Skin of body (tissue), 2 donors: ENCODE results near the gene IGLON5. TPM values are rescaled to one million over a fixed set of nuclear protein-coding genes. Genes with fewer than 3 reads are reported as not detected.

Experiments
- DNase-seq: peaks from one replicate; lab custom pipeline; 2025; lab: John Stamatoyannopoulos, UW
- total RNA-seq: library from RNA; depleted of rRNA; stranded (reverse); fragments of >200 nt; gene quantifications from one replicate; pipeline ENCODE4 v1.2.3, GENCODE V29; 2014

IGLON5 gene
- total RNA-seq, 1 donor from 2014 or later, result not detected

DNA sequence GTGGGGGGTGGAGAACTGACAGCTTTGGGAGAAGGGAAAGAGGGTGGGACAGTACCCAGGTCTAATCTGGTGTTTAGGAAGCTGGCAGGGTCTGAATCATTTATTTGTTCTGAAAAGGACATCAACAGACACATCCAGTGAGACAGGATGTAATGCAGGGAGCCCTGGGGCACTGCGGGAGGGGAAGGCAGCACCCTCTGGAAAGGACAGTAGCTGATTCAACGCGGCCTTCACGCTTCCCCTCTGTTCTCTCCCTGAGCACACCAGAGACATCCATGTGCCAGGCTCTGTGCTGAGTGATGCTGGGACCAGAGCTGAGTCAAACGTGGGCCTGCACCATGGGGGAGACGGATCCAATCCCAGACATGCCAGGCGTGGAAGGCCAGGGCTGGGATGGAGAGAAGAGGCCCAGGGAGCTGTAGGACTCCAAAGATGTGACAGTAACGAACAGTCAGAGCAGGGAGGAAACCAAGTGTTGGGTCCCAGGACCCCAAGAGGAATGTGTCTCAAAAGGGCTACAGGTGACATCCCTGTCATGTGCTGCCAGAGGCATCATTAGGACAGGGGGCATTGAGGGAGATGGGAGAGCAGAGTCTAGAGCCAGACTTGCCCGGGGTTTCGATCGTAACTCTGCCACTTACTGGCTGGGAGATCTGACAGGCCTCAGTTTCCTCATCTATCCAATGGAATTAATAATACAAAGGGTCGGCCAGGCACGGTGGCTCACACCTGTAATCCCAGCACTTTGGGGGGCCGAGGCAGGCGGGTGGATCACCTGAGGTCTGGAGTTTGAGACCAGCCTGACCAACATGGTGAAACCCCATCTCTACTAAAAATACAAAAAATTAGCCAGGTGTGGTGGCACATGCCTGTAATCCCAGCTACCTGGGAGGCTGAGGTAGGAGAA, 53.0 kb downstream of the IGLON5 start:
- no peak for DNase-seq

GRCh38 chr19:51365211-51365964, 53.9 kb downstream of the IGLON5 start:
- no peak for DNase-seq

- no peak for DNase-seq
These were observed 54.5 kb downstream of the IGLON5 start, which contains the start of gene ETFB for GRCh38 chr19:51365965-51366388. ETFB (minus strand) TSS chr19:51366388; CDS start chr19:51366326, 62 bp downstream.

DNA sequence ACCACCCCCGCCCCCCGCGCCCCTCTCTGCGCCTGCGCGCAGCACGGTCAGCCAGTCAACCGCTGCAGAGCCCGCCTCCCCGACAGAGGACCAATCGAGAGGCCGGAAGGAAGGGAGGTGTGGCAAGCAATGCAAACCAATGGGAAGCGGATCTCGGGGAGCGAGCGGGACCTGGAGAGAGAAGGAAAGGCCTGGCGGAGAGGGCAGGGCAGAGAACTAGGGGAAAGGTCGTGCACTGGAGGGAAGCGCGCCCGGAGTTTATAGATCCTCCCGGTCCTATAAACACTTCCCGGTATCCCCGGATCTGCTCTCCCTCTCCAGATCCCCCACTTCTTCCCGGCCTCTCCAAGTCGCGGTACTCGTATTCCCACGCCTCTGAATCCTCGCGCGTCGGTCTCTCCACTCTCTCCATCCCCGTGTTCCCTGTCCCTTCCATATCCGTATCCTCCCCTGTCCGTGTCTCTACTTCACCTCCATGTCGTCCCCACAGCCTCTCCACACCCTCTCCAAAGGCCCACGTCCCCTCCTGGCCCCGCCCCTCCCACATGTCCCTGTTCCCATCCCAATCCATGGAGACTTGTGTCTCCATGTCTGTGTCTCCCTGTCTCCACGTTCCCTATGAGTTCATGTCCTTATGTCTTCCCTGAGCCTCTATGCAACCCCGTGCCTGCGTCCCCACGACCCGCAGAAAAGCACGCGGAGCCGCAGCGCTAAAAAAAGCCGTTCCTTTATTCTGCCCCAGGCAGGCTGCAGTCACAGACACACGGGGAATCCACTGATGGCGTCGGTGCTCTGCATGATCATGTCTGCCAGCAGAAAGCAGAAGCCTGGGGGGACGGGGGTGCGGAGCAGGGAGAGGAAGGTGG, 55.2 kb downstream of the IGLON5 start:
- DNase-seq, result peak; percentile 97

- DNase-seq, result no peak
These were observed 55.8 kb downstream of the IGLON5 start for GRCh38 chr19:51367255-51367564.

DNA sequence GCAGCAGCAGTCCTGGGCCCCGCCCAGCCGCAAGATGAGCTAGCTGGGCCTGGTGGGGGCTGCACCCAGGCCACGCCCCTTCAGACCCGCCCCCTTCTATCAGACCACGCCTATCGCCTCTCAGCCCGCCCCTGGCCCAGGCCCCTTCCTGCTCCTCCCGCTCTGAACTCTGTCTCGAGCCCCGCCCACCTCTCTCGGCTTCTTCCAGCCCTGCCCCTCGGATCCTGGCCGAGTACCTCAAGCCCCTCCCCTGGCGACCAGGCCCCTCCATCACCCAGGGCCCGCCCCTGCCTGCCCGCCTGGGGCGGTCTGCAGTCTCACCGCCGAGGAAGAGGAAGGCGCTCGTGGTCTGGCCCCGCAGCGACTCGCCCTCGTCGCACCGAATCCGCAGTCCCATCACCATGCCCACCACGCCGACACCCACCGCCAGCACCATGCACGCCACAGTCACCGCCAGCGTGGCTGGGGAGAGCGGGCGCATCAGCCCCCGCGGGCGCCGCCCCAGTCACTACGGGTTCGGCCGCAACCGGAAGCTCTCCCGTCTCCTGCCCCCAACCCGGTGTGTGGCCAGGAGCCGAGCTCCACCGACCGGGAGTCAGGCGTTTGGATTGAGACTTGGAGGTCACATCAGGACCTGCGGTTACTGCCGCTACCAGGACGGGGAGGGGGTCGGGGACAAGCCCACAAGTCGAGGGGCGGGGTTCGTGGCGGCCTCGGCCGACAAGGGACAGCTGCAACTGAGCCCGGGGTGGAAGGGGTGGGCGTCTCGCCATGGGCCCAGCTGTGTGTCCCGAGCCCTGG, 56.3 kb downstream of the IGLON5 start:
- peak; percentile 97 for DNase-seq

DNA sequence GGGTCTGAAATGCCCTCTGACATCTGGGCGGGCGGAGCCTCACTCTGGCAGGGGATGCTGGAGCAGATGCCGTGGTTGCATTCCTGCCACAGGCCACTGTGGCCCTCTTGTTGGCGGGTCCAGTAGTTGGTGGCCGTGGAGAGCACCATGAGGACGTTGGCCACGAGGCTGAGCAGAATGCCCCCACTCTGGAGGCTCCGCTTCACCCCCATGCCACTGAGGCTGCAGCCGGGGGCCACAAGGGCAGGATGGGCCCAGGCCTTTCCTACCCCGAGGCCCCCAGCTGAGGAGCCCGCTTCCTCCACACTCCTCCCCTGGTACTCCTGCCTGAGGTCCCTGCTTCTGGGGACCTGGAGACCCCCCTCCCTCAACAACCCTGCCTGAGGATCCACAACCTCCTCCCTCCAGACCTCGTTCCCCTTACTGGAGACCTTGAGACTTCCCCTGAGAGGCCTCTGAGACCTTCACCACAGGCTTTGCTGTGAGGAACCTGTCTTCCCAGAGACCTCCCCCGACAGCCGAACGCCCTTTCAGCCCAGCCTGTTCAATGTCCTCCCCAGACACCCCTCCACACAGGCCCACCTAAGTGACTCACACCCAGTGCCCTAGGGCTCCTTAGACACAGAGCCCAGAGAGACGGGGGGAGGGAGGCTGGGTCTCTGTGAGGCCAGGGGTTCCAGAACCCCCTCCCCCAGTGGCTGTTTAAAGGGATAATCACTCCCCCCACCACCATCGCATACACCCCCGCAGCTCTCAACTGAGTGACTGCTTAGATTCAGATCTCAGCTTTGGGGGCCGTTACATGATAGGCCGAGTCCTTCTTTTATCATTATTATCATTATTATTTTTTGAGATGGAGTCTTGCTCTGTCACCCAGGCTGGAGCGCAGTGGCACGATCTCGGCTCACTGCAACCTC, 57.2 kb downstream of the IGLON5 start, which contains the start of gene CLDND2:
CLDND2 (minus strand) TSS at position 638 of the 917 bp plus-strand sequence; CDS start at position 212, 426 bp downstream.
- no peak for DNase-seq

- DNase-seq, result no peak
These were observed 58.8 kb downstream of the IGLON5 start for GRCh38 chr19:51370230-51370629.

DNA sequence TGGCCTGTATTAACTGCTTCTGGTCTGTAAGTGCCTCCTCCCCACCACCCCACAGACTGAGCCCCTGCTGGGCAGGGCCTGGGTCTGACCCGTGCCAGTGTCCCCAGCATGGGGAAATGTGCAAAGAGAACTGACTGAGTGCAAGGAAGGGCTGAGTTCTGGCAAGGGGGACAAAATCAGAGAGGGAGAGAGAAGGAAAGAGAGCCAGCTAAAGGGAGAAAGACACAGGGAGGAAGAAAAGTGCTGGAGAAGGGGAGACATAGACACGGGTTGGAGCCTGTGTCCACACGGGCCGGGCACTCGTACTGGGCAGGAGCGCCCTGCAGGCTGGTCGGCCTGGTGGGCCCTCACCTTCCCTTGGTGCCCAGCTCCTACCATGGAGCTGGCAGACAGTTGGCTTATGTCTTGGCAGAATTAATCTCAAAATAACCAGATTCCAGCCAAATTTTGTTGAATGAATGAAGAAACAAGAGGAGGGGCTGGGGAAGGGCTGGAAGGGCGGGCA, 59.8 kb downstream of the IGLON5 start:
- DNase-seq, result no peak

DNA sequence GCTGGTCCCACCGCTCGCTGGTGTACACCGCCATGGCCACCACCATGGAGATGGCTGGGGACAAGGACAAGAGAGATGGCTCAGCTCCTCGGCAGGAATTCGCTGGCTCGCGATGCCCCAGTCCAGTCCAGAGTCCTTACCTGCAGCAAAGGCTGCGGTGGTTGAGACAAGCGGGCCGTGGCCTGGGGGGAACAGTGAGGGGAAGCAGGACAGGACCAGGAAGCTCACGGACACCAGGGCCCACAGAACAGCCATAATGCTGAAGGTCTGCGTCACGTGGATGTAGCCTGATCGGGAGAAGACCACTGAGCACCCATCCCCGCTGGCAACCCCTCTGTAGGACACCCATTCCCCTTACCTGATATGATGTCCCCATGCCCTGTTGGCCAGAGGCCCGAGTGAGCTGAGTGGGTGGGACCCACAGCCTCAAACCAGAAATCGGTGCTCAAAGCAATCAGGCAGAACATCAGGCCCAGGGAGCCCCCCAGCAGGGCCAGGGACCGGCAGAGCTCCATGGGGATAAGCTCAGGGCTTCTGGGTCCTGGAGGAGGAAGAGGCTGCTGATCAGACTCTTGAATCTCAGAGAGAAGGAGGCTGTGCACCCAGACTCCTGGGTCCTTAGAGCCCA, 60.7 kb downstream of the IGLON5 start:
- no peak for DNase-seq

- no peak for DNase-seq
These were observed 61.4 kb downstream of the IGLON5 start, which contains the start of gene NKG7 for GRCh38 chr19:51372649-51373504. NKG7 (minus strand) TSS chr19:51372654; CDS start chr19:51372535, 119 bp downstream.

DNA sequence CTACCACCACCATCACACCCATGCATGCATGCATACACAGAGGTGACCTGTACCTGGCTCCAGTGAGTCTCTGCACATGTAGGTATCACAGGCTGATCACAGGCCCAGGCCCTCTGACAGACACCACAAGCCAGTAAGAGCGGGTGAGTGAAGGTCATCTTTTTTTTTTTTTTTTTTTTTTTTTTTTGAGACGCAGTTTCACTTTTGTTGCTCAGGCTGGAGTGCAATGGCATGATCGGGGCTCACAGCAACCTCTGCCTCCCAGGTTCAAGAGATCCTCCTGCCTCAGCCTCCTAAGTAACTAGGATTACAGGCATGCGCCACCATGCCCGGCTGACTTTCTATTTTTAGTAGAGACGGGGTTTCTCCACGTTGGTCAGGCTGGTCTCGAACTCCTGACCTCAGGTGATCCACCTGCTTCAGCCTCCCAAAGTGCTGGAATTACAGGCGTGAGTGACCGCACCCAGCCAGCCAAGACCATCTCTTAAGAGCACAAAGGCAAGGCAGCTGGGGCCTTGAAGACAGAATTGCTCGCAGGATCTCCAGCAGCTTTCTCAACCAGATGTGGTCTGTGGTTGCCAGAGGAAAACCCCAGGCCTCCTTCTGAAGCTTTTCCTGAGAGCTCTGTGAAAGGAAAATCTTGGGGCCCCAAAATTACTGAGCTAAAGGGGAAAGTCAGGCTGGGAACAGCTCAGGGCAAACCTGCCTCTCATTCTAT, 64.2 kb downstream of the IGLON5 start:
- no peak for DNase-seq

- no peak for DNase-seq
These were observed 66.0 kb downstream of the IGLON5 start for GRCh38 chr19:51377422-51377821.

GRCh38 chr19:51380379-51380778, 68.9 kb downstream of the IGLON5 start:
- no peak for DNase-seq
